GM21786 (cell line): ENCODE results near the gene SRA1.
"Not testable (repeated sequence)": the region's sequence is repeated elsewhere in the genome, so short reads cannot be mapped to it uniquely, and the experiment has no call there.

Source experiments
- ATAC-seq: cut with Tn5 transposase; IDR thresholded peaks from one replicate; pipeline ENCODE4 v1.9.1; 2021; ENCODE audit not compliant: unreplicated experiment

Gene SRA1

DNA sequence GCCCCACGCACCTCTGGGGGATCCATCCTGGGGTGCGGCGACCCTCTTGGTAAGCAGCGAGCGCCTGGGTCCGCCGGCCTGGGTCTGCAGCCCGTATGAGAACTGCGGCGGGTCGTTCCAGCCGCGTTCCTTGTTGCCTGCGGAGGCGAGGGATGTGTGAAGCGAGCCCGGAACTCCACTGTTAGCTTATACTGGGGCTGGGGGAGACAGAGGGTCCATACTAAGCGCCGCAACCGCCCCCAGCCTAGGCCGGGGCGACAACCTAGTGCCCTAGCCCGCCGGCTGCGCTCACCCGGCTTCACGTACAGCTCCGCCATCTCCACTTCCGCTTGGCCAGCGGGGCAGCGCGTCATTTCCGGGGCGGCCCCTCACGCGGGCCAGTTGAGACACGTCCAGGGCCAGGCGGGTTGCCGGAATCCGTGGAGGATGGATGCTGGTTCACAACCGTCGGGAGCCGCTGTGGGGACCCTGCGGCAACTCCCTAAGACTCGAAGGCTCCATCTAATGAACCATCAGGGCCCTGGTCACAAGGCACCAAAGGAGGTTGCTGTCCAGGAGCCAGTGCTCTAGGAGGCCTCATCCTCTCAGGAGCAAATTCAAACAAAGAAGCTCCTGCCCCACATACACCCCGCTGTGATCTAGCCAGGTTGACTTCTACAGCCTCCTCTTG is at the start of gene SRA1:
Gene SRA1 (minus strand): TSS at position 338 of the 670 bp plus-strand sequence. CDS start 21 bp downstream, at position 317.
- ATAC-seq: peak; percentile 95

DNA sequence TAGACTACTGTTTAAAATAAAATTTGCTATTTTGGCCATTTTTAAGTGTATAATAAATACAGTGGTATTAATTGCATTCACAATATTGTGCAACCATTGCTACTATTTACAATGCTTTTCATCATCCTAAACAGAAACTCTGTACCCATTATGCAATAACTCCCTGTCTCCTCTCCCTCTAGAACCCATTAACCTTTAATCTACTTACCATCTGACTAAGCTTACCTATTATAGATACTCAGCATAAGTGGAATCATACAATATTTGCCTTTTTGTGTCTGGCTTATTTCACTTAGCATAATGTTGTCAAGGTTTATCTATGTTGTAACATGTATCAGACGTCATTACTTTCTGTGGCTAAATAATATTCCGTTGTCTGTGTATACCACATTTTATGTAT is 49.8 kb upstream of the SRA1 start:
- no peak for ATAC-seq

DNA sequence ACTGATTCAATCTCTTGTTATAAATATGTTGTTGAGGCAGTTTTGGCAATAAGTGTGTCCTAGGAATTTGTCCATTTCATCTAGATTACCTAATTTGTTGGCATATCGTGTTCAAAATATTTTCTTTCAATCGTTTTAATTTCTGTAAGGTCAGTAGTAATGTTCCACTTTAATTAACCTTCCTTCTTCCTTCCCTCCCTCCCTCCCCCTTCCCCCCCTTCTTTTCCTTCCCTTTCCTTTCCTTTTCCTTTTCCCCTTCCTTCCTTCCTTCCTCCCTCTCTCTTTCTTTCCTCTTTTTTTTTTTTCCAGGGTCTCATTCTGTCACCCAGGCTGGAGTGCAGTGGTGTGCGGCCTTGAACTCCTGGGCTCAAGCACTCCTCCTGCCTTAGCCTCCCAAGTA is 48.6 kb upstream of the SRA1 start:
- no peak for ATAC-seq

DNA sequence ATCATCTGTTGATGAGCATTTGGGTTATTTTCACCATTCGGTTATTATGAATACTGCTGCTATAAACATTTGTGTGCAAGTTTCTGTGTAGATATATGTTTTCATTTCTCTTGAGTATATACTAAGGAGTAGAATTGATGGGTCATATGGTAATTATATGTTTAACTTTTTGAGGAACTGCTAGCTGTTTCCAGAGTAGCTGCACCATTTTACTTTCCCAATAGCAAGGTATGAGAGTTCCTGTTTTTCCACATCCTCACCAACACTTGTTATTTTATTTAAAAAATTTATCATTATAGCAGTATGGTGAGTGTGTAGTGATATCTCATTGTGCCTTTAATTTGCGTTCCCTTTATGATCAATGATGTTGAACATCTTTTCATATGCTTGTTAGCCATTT is 46.5 kb upstream of the SRA1 start:
- ATAC-seq: no peak

DNA sequence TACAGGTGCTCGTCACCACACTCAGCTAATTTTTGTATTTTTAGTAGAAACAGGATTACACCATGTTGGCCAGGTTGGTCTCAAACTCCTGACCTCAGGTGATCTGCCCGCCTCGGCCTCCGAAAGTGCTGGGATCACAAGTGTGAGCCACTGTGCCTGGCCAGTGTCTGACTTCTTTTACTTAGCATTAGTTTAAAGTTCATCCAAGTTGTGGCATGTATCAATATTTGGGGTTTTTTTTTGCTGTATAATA is 46.1 kb upstream of the SRA1 start:
- not testable (repeated sequence) for ATAC-seq

DNA sequence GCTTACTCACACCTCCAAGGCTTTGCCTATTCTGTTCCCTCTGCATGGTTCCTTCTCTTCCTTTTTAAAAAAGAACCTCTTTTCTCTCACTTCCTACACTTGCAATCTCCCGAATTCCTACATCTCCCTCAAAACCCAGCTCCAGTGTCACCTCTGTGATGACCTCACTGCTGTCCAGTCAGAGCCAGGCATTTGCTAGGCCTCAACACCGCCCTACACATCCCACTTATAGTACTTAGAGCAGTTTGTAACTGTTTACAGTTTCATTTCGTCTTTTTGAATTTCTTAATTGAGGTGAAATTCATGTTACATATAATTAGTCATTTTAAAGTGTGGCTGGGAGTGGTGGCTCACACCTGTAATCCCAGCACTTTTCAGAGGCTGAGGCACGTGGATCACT is 44.9 kb upstream of the SRA1 start:
- ATAC-seq: no peak

DNA sequence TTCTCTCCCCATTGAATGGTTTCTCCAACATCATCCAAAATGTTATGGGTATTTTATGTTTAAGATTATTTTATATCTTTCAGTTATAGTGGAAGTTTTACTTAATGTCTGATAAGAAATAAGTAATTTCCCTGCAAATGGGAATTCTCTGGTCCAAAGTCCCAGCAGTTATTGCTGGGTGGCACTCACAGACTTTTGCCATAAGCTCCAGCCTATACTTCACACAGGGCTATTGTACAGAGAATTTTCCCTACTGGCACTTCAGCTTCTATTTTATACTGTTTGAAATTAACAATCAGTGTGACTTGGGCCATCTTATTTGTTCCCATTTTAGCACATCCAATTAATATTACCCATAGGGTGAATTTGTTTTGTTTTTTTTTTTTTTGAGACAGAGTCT is 42.8 kb upstream of the SRA1 start:
- no peak for ATAC-seq

DNA sequence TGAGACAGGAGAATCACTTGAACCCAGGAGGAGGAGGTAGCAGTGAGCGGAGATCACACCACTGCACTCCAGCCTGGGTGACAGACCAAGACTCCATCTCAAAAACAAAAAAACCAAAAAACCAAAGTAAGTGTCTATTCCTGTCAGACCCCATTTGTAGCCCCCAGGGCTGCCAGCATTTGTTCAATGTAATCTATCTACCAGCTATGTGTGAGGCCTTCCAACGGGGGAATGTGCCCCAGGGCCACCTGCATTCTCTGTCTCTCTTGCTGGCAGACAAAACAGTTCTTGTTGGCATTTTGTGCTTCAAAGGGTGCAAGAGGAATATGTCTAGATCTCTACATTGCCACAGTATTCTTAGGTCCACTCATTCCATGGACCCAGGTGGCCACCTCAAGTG is 41.6 kb upstream of the SRA1 start:
- no peak for ATAC-seq

DNA sequence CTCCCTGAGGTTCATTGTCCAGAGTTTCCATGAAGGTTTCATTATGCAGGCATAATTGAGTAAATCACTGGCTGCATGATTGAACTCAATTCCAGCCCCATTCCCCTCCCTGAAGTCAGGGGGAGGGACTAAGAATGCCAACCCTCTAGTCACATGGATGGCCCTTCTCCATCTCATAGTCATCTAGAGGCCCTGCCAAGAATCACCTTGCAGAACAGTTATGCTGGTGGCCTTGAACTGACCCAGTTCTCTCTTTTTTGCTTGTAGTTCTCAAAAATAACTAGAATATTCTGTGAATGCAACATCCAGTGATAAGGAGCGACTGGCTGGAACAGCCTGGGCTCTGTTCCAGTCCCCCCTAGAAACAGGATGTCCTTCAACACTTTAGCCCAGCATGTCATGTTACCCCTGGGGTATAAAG is 39.1 kb upstream of the SRA1 start:
- no peak for ATAC-seq

DNA sequence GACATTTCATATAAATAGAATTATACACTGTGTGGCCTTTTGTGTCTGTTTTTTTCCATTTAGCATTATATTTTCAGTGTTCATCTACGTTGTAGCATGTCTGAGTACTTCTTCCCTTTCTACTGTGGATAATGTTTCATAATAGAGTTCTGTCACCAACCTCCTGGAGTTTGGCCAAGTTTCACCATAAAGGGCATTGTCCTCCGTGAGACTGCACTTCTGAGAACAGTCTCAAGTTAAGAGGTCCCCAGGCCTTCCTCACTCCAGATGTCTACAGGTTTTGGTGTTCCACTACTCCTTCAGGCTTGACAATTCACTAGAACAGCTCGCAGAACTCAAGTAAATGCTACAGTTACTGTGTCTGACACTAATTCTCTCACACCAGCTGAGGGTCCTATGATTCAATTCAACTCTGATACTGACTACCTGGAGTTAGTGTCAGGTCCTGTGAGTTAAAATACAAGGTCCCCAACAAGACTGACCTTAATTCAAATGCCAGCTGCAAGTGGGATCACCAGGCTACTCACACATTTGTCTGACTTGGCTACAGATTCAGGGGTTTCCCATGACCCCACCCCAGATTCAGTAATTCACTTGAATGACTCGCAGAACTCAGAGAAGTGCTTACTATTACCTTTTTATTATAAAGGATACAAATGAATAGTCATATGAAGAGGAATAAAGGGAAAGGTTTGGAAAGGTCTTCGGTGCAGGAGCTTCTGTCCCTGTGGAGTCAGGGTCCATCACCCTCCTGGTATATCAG is 38.4 kb upstream of the SRA1 start:
- no peak for ATAC-seq

DNA sequence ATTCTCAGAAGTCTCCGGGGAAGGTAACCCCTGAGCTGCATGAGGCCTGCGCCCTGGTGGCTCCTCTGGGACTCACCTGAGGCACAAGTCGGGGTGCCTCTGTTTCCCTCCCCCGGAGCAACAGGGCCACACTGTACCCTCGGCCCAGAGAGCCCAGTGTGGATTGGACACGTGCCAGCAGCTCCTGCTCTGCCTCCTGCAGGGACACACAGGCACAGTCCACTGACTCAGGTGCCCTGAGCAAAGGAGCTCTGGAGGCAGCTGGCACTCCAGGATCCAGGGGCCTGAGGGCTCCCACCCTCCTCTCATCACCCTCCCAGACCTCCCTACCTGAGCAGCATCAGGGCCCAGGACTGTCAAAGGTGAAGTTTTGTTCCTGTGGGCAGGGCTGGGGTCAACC is 36.9 kb upstream of the SRA1 start:
- no peak for ATAC-seq

DNA sequence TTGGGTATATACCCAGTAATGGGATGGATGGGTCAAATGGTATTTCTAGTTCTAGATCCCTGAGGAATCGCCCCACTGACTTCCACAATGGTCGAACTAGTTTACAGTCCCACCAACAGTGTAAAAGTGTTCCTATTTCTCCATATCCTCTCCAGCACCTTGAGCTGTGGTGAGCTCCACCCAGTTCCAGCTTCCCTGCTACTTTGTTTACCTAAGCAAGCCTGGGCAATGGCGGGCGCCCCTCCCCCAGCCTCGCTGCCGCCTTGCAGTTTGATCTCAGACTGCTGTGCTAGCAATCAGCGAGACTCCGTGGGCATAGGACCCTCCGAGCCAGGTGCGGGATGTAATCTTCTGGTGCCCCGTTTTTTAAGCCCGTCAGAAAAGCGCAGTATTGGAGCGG is 35.8 kb upstream of the SRA1 start:
- not testable (repeated sequence) for ATAC-seq

DNA sequence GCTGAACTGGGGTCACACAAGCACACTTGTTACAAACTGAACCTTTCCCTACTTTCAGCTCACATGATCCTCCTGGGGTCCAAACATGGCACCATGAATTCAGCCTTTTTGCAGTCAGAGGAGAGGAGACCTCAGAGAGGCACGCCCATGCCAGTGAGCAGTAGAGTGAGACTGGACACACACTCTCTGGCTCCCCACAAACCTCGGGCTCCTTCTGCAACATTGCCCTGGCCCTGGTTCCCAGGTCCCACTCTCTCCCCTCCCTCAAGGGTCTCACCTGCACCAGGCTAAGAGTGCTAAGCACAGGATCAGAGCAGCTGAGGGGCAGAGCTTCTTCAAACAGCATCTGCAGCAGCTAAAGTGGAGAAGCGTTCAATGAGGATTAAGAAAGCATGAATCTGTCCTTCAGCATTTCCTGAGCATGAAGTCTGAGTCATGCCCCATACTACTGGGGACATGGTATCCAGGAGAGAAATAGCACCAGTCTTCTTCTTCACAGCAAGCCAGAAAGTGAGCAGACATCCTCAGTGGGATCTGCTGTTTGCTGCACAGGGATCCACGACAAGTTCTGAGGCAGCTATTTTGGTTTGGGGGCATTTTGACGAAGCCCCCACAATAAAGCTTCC is 34.6 kb upstream of the SRA1 start:
- no peak for ATAC-seq

DNA sequence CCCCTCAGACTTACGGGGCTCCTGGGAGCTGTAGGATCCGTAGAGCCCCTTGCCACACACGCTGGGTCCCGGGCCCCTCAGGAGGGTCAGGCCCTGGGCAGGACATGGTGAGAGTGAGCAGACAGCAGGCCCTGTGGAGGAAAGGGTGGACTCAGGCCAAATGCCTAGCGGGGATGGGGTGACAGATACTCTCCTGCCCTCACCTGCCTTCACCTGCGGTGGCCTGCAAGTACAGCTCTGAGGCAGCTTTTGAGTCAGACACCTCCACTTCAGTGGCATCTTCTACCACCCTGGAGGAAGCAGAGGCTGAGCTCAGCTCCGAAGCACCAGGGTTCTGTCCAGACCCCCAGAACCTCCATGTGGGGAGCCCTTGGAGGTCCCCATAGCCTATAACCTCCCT is 33.6 kb upstream of the SRA1 start:
- no peak for ATAC-seq

DNA sequence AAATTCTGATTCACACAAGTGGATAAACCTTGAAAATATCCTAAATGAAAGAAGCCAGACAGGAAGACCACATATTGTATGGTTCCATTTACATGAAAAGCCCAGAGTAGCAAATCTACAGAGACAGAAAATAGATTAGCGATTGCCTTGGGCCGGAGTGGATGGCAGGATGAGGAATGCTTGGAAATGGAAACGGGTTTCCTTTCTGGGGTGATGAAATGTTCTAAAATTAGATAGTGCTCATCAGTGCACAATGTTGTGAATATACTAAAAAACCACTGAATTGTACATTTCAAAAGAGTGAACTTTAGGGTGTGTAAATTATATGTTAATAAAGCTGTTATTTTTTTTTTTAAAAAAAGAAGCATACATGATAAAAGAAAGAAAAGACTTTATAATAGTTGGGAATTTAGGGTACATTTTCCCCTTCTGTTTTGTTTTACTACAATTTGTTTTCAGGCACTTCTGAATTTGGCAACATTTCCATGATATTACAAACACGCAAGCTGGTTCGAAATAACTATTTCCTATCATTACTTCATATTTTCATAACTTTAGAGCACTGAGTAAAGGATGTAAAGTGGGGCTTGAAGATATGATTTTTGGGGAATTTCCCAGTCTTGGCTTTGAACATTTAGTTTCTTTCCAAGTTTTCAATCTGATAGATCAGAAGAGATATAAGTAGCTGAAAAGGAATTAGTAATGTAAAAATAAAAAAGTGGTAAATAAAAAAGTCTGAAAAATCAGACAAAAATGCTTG is 31.2 kb upstream of the SRA1 start:
- no peak for ATAC-seq

DNA sequence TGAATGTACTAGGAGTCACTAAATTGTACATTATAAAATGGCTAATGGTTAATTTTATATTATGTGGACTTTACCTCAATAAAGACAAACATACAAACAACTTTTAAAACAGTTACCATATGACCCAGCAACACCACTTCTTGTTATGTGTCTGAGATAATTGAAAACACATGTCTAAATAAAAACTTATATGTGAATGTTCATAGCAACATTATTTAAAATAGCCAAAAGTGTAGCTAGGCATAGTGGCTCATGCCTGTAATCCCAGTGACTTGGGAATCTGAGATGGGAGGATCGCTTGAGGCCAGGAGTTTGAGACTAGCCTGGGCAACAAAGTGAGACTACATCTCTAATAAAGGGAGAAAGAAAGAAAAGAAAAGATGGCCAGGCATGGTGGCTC is 30.2 kb upstream of the SRA1 start:
- no peak for ATAC-seq

DNA sequence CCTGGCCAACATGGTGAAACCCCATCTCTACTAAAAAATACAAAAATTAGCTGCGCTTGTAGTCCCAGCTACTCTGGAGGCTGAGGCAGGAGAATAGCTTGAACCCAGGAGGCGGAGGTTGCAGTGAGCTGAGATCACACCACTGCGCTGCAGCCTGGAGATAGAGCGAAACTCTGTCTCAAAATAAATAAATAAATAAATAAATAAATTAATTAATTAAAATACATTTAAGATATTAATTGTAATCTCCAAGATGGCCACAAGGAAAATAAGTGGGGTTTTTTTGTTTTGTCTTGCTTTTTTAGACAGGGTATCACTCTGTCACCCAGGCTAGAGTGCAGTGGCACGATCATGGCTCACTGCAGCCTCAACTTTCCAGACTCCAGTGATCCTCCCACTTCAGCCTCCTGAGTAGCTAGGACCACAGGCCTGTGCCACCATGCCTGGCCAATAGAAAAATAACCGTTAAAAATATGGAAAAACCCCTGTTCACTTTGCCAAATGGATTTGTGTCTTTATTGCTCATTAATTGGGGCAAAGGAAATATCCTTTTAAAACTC is 22.0 kb upstream of the SRA1 start:
- not testable (repeated sequence) for ATAC-seq

DNA sequence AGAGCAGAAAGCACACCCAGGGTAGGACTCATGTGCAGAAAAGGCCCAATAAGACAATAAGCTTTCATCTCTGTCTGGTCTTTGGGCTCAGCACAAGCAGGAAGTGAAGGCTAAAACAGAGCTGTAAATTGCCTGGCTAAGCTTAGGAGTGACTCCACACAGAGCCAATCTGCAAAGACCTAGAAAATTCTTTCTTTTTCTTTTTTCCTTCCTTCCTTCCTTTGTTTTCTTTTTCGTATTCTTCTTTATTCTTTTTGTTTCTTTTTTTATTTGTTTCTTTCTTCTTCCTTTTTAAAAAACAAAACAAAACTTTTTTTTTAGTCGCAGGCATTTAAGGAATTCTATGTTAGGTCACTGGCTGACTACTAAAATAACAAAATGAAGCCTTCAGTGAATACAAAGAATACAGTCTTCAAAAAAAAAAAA is 19.5 kb upstream of the SRA1 start:
- ATAC-seq: no peak

DNA sequence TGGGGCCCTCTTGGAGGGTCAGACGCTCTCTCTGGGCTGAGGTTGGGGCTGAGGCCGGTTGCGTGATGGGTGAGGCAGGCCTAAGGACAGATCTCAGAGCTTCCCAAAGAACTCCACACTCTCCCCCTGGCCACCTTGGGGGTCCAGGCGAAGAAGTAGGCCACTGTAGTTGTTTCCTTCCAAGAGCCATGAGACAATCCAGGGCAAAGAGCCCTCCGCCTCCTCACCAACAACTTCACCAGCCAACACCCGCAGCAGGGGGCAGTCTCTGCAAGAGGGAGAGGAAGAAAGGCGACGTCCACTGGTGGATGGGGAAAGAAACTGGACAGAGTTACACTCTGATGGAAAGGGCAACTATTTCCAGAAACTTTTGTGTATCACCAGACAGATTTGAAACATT is 18.0 kb upstream of the SRA1 start:
- no peak for ATAC-seq

DNA sequence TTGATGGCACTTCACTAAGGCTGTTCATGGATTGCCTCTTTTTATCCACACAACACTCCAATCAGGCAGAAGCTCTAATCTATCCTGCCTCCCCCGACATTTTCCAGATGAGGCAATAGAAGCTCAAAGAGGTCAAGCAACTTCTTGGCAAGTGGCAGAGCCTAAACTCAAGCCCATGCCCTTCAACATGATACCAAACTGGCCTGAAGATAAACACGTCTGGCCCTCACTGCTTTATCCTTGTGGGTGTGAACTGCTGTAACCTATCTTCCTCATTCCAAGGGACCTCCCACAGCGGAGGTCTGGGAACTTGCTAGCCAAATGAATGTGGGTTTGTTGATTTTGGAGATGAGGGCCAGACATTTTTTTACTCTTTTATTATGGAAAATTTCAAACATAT is 16.9 kb upstream of the SRA1 start:
- ATAC-seq: no peak

DNA sequence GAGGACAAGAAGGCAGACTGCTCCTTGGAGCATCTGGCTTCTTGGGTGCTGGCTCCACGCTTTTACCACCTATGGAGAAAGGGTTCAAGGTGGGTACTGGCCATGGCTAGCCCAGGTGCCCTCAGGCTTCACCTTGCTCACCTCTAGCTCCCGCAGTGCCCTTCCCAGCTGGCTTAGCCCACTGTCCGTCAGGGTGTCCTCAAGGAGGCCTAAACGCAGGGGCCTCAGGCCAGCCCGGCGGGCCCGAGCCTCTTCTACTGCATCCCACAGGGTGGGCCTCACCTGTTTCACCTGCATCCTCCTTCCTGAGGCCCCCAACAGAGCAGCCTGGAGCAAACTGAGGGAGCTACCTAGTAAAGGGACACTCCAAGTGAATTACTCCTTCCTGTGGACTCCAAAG is 16.4 kb upstream of the SRA1 start:
- ATAC-seq: no peak

DNA sequence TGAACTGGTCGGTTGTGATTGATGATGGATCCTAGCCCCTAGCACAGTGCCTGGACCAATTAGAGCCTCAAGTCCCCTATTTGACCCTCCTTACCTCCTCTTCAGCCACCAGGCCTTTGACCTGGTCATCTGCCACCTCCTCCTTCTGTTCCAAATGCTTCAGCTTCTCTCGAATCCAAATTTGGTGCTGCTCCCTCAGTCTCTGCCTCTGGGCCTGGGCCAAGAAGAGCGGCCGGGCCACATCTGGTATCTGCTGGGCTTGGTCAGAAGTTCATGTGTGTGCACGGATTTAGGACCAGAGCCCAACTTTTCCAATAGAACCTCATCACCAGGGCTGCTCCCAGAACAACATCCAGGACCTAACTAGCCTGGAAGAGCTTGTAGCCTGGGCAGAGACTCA is 13.8 kb upstream of the SRA1 start:
- no peak for ATAC-seq
